Measurements from ENCODE around the gene NRCAM. TPM values are rescaled to one million over a fixed set of nuclear protein-coding genes. Genes with fewer than 3 reads are reported as not detected.

Gene NRCAM
- total RNA-seq, 4 donors from 2014 or later = 0.77 to 30.3 (median 2.0) TPM; not detected in 1

GRCh38 chr7:108363659-108364058 lies 92.6 kb downstream of the NRCAM start:
- intact Hi-C loops (cut with DNase I; ENCODE audit: low total_unique reads) = no loop called here
- Histone ChIP-seq H3K9me3 (no peaks in the 10 kb centered on the region), H3K4me3 (no peak overlapping the region), H3K36me3 (no peaks in the 10 kb centered on the region), H3K27ac (no peak overlapping the region), H3K4me1 (no peaks in the 10 kb centered on the region), H3K27me3 (no peaks in the 10 kb centered on the region)
- TF ChIP-seq CTCF (IDR thresholded peaks at IDR 0.05) = no peak
- no peak for TF ChIP-seq POLR2A (IDR thresholded peaks at IDR 0.05)
- no peak for DNase-seq

- Histone ChIP-seq H3K4me1 (no peaks in the 10 kb centered on the region), H3K4me3 (no peak overlapping the region), H3K27ac (no peak overlapping the region), H3K27me3 (no peaks in the 10 kb centered on the region), H3K9me3 (no peaks in the 10 kb centered on the region), H3K36me3 (no peaks in the 10 kb centered on the region)
- no peak for DNase-seq
- intact Hi-C loops (cut with DNase I; ENCODE audit: low total_unique reads) = no loop called here
- no peak for TF ChIP-seq CTCF (IDR thresholded peaks at IDR 0.05)
- TF ChIP-seq POLR2A (IDR thresholded peaks at IDR 0.05) = no peak
Measured at GRCh38 chr7:108360058-108360800, 96.0 kb downstream of the NRCAM start.

GRCh38 chr7:108358553-108358952 lies 97.7 kb downstream of the NRCAM start:
- DNase-seq = no peak
- TF ChIP-seq CTCF (IDR thresholded peaks at IDR 0.05) (no peak), POLR2A (IDR thresholded peaks at IDR 0.05) (no peak)
- no peak overlapping the region for H3K4me3 ChIP-seq
- H3K9me3 ChIP-seq = no peaks in the 10 kb centered on the region
- H3K4me1 ChIP-seq = no peaks in the 10 kb centered on the region
- H3K36me3 ChIP-seq = no peaks in the 10 kb centered on the region
- H3K27ac ChIP-seq = no peak overlapping the region
- intact Hi-C loops (cut with DNase I; ENCODE audit: low total_unique reads) = no loop called here
- no peaks in the 10 kb centered on the region for H3K27me3 ChIP-seq

GRCh38 chr7:108351729-108352131 lies 104.5 kb downstream of the NRCAM start:
- no peaks in the 10 kb centered on the region for H3K4me1 ChIP-seq
- no peak for DNase-seq
- intact Hi-C loops (cut with DNase I; ENCODE audit: low total_unique reads) = no loop called here
- H3K36me3 ChIP-seq = no peaks in the 10 kb centered on the region
- no peaks in the 10 kb centered on the region for H3K9me3 ChIP-seq
- H3K4me3 ChIP-seq = no peak overlapping the region
- TF ChIP-seq POLR2A (IDR thresholded peaks at IDR 0.05) = no peak
- TF ChIP-seq CTCF (IDR thresholded peaks at IDR 0.05) = no peak
- no peak overlapping the region for H3K27ac ChIP-seq
- H3K27me3 ChIP-seq = no peaks in the 10 kb centered on the region

- Histone ChIP-seq H3K36me3 (no peaks in the 10 kb centered on the region), H3K4me1 (no peaks in the 10 kb centered on the region), H3K9me3 (no peaks in the 10 kb centered on the region), H3K4me3 (no peak overlapping the region), H3K27me3 (no peaks in the 10 kb centered on the region), H3K27ac (no peak overlapping the region)
- DNase-seq = no peak
- TF ChIP-seq CTCF (IDR thresholded peaks at IDR 0.05) (no peak), POLR2A (IDR thresholded peaks at IDR 0.05) (no peak)
- intact Hi-C loops (cut with DNase I; ENCODE audit: low total_unique reads) = no loop called here
Measured at GRCh38 chr7:108348913-108349312, 107.3 kb downstream of the NRCAM start.
